ENCODE measurements around the gene SETD5.
"Not testable (repeated sequence)": the region's sequence is repeated elsewhere in the genome, so short reads cannot be mapped to it uniquely, and the experiment has no call there.

SETD5 gene

GRCh38 chr3:9467451-9467850 is 70.0 kb downstream of the SETD5 start:
- DNase-seq (ENCODE audit: low read depth in 3 of 3) = no peak

GRCh38 chr3:9468460-9468859 is 71.0 kb downstream of the SETD5 start:
- no peak for DNase-seq (ENCODE audit: low read depth in 3 of 3)

- no peak for DNase-seq (ENCODE audit: low read depth in 3 of 3)
Measured at GRCh38 chr3:9469986-9470385, 72.6 kb downstream of the SETD5 start.

GRCh38 chr3:9473496-9474065 is 76.2 kb downstream of the SETD5 start:
- no peak for DNase-seq (ENCODE audit: low read depth in 3 of 3)

GRCh38 chr3:9474482-9474881 is 77.1 kb downstream of the SETD5 start:
- DNase-seq (ENCODE audit: low read depth in 3 of 3) = no peak

- DNase-seq (ENCODE audit: low read depth in 3 of 3) = no peak
Measured at GRCh38 chr3:9476935-9477334, 79.5 kb downstream of the SETD5 start.

- DNase-seq (ENCODE audit: low read depth in 3 of 3) = no peak
Measured at GRCh38 chr3:9480265-9480664, 82.8 kb downstream of the SETD5 start.

GRCh38 chr3:9485248-9485647 is 87.8 kb downstream of the SETD5 start:
- no peak for DNase-seq (ENCODE audit: low read depth in 3 of 3)

GRCh38 chr3:9491506-9491905 is 94.1 kb downstream of the SETD5 start:
- DNase-seq (ENCODE audit: low read depth in 3 of 3) = no peak

GRCh38 chr3:9494036-9494435 is 96.6 kb downstream of the SETD5 start:
- DNase-seq (ENCODE audit: low read depth in 3 of 3) = not testable (repeated sequence)

- DNase-seq (ENCODE audit: low read depth in 3 of 3) = no peak
Measured at GRCh38 chr3:9496893-9497292, 99.5 kb downstream of the SETD5 start.

GRCh38 chr3:9497821-9498565 is 100.6 kb downstream of the SETD5 start:
- DNase-seq (ENCODE audit: low read depth in 3 of 3) = no peak

GRCh38 chr3:9498781-9499180 is 101.4 kb downstream of the SETD5 start:
- no peak for DNase-seq (ENCODE audit: low read depth in 3 of 3)

- DNase-seq (ENCODE audit: low read depth in 3 of 3) = no peak
Measured at GRCh38 chr3:9499455-9500107, 102.2 kb downstream of the SETD5 start.

GRCh38 chr3:9500108-9501050 is 103.0 kb downstream of the SETD5 start:
- peak; percentile 16 to 32 (median 17) for DNase-seq (ENCODE audit: low read depth in 3 of 3)

GRCh38 chr3:9501226-9501625 is 103.8 kb downstream of the SETD5 start:
- no peak for DNase-seq (ENCODE audit: low read depth in 3 of 3)

- peak; percentile 32 to 37 (median 32) for DNase-seq (ENCODE audit: low read depth in 3 of 3)
Measured at GRCh38 chr3:9503283-9503682, 105.9 kb downstream of the SETD5 start.

GRCh38 chr3:9507586-9508578 is 110.5 kb downstream of the SETD5 start:
- no peak for DNase-seq (ENCODE audit: low read depth in 3 of 3)

GRCh38 chr3:9508781-9509180 is 111.4 kb downstream of the SETD5 start:
- DNase-seq (ENCODE audit: low read depth in 3 of 3) = no peak

- DNase-seq (ENCODE audit: low read depth in 3 of 3) = no peak
Measured at GRCh38 chr3:9512456-9513045, 115.1 kb downstream of the SETD5 start.

All from stimulated activated CD4-positive, alpha-beta T cell treated with anti-CD3 and anti-CD28 coated beads, TNF-alpha, amount 100 ng/mL, for 4 hours (primary cell).